Spinal cord (tissue), 10 donors: ENCODE data around the gene SYNE1. TPM values are rescaled to one million over a fixed set of nuclear protein-coding genes. Genes with fewer than 3 reads are reported as not detected.

Source experiments
- DNase-seq, 6 donors: peaks; one replicate each; pipeline versions ENCODE4 v3.0.0 to v3.0.0-alpha.2; 2013 to 2015; ENCODE audit warnings: low spot score in 6 of 6, low read depth in 4 of 6
- H3K27ac ChIP-seq: one replicate; pipeline ENCODE4 v1.5.1; 2013; ENCODE audit warnings: low read depth, low read length, control low read depth
- H3K27me3 ChIP-seq: one replicate; pipeline ENCODE4 v1.6.1; 2013; ENCODE audit warnings: low read length; ENCODE audit not compliant: control insufficient read depth, insufficient read depth
- H3K36me3 ChIP-seq: one replicate; pipeline ENCODE4 v1.6.1; 2013; ENCODE audit warnings: low read length; ENCODE audit not compliant: control insufficient read depth, insufficient read depth
- H3K4me1 ChIP-seq: one replicate; pipeline ENCODE4 v1.6.1; 2013; ENCODE audit warnings: low read length; ENCODE audit not compliant: control insufficient read depth, insufficient read depth
- H3K4me3 ChIP-seq: one replicate; pipeline ENCODE4 v1.5.1; 2013; ENCODE audit warnings: low read depth, low read length, control low read depth
- H3K9me3 ChIP-seq: one replicate; pipeline ENCODE4 v1.6.1; 2013; ENCODE audit warnings: low read length; ENCODE audit not compliant: control insufficient read depth, insufficient read depth
- WGBS: methylation state at CpG from one replicate; pipeline ENCODE4 v1.1.5; 2013; ENCODE audit warnings: missing lambda C conversion rate; ENCODE audit not compliant: insufficient coverage; 5-methylcytosine and 5-hydroxymethylcytosine counted together
- polyA plus RNA-seq, 2 donors: library from polyadenylated mRNA; unstranded; fragments of 120-200 nt; gene quantifications; one replicate each; pipeline ENCODE4 v1.2.1, GENCODE V29; 2013; ENCODE audit not compliant: insufficient read length in 2 of 2
- total RNA-seq, 2 donors: library from RNA; depleted of rRNA in 1 of 2; stranded (reverse); fragments of 120-200 nt in 1 of 2; fragments of >200 nt in 1 of 2; gene quantifications; one replicate each; pipeline versions ENCODE4 v1.2.3 to v1.2.4, GENCODE V29; 2013 to 2014
- donor health status: healthy.

Gene SYNE1
- total and polyA plus RNA-seq, 4 donors, result 71.5 to 201 (median 105) TPM

GRCh38 chr6:152402791-152403190, 234.4 kb downstream of the SYNE1 start:
- no peaks in the 10 kb centered on the region for H3K4me1 ChIP-seq
- WGBS, result 74% methylated on average over 2 of the region's 2 CpGs
- H3K9me3 ChIP-seq, result no peaks in the 10 kb centered on the region
- peaks cover 4% of the 10 kb centered on the region for H3K36me3 ChIP-seq
- DNase-seq, result no peak
- no peak overlapping the region for H3K27ac ChIP-seq
- H3K4me3 ChIP-seq, result no peak overlapping the region
- no peaks in the 10 kb centered on the region for H3K27me3 ChIP-seq

- Histone ChIP-seq H3K4me1 (no peaks in the 10 kb centered on the region), H3K36me3 (peaks cover 4% of the 10 kb centered on the region), H3K27me3 (no peaks in the 10 kb centered on the region), H3K9me3 (no peaks in the 10 kb centered on the region), H3K27ac (no peak overlapping the region), H3K4me3 (no peak overlapping the region)
- no peak for DNase-seq
- WGBS, result 92% methylated on average over 3 of the region's 3 CpGs
These were observed 235.2 kb downstream of the SYNE1 start for GRCh38 chr6:152401978-152402377.

GRCh38 chr6:152399399-152399798, 237.8 kb downstream of the SYNE1 start:
- Histone ChIP-seq H3K36me3 (peaks cover 4% of the 10 kb centered on the region), H3K27me3 (no peaks in the 10 kb centered on the region), H3K4me3 (no peak overlapping the region), H3K4me1 (no peaks in the 10 kb centered on the region), H3K27ac (no peak overlapping the region), H3K9me3 (no peaks in the 10 kb centered on the region)
- WGBS, result 89% methylated on average over 4 of the region's 5 CpGs
- DNase-seq, result peak in 1 of 6 donors; percentile 12

- H3K4me3 ChIP-seq, result no peak overlapping the region
- H3K27ac ChIP-seq, result no peak overlapping the region
These were observed 238.2 kb downstream of the SYNE1 start for GRCh38 chr6:152398993-152399392.

GRCh38 chr6:152398316-152398715, 238.8 kb downstream of the SYNE1 start:
- no CpG with 5 or more reads among the region's 3 CpGs for WGBS

More at GRCh38 chr6:152398993-152399392, 238.2 kb downstream of the SYNE1 start:
- Histone ChIP-seq H3K9me3 (no peaks in the 10 kb centered on the region), H3K4me1 (no peaks in the 10 kb centered on the region), H3K27me3 (no peaks in the 10 kb centered on the region), H3K36me3 (peaks cover 4% of the 10 kb centered on the region)
- DNase-seq, result no peak

GRCh38 chr6:152394303-152394702, 242.9 kb downstream of the SYNE1 start:
- Histone ChIP-seq H3K36me3 (no peaks in the 10 kb centered on the region), H3K27me3 (no peaks in the 10 kb centered on the region), H3K4me3 (no peak overlapping the region), H3K9me3 (no peaks in the 10 kb centered on the region), H3K4me1 (no peaks in the 10 kb centered on the region), H3K27ac (no peak overlapping the region)
- DNase-seq, result no peak
- 20% methylated on average over 1 of the region's 1 CpG for WGBS

More at GRCh38 chr6:152398316-152398715, 238.8 kb downstream of the SYNE1 start:
- Histone ChIP-seq H3K27ac (no peak overlapping the region), H3K4me3 (no peak overlapping the region), H3K36me3 (peaks cover 3% of the 10 kb centered on the region), H3K27me3 (no peaks in the 10 kb centered on the region), H3K9me3 (no peaks in the 10 kb centered on the region), H3K4me1 (no peaks in the 10 kb centered on the region)
- no peak for DNase-seq

GRCh38 chr6:152391179-152391880, 245.8 kb downstream of the SYNE1 start:
- peak in 2 of 6 donors; percentile 6 to 11 for DNase-seq
- WGBS, result 71% methylated on average over 3 of the region's 6 CpGs
- Histone ChIP-seq H3K27ac (no peak overlapping the region), H3K27me3 (no peaks in the 10 kb centered on the region), H3K4me1 (no peaks in the 10 kb centered on the region), H3K4me3 (no peak overlapping the region), H3K36me3 (no peaks in the 10 kb centered on the region), H3K9me3 (no peaks in the 10 kb centered on the region)

GRCh38 chr6:152387091-152387490, 250.1 kb downstream of the SYNE1 start:
- Histone ChIP-seq H3K36me3 (no peaks in the 10 kb centered on the region), H3K4me1 (no peaks in the 10 kb centered on the region), H3K4me3 (no peak overlapping the region), H3K27ac (no peak overlapping the region), H3K27me3 (no peaks in the 10 kb centered on the region), H3K9me3 (no peaks in the 10 kb centered on the region)
- WGBS, result no CpG with 5 or more reads among the region's 6 CpGs
- no peak for DNase-seq

- Histone ChIP-seq H3K27ac (no peak overlapping the region), H3K27me3 (no peaks in the 10 kb centered on the region), H3K4me1 (peaks cover under 1% of the 10 kb centered on the region), H3K9me3 (no peaks in the 10 kb centered on the region), H3K36me3 (no peaks in the 10 kb centered on the region), H3K4me3 (no peak overlapping the region)
- no CpG with 5 or more reads among the region's 2 CpGs for WGBS
- no peak for DNase-seq
These were observed 251.0 kb downstream of the SYNE1 start for GRCh38 chr6:152386131-152386530.
